GM18502 (cell line): ENCODE data around the gene TMEM185B.

Source experiments
- ATAC-seq: cut with Tn5 transposase; IDR thresholded peaks from one replicate; pipeline ENCODE4 v1.9.1; 2021; ENCODE audit warnings: mild to moderate bottlenecking; ENCODE audit not compliant: unreplicated experiment, poor library complexity

Gene TMEM185B

DNA sequence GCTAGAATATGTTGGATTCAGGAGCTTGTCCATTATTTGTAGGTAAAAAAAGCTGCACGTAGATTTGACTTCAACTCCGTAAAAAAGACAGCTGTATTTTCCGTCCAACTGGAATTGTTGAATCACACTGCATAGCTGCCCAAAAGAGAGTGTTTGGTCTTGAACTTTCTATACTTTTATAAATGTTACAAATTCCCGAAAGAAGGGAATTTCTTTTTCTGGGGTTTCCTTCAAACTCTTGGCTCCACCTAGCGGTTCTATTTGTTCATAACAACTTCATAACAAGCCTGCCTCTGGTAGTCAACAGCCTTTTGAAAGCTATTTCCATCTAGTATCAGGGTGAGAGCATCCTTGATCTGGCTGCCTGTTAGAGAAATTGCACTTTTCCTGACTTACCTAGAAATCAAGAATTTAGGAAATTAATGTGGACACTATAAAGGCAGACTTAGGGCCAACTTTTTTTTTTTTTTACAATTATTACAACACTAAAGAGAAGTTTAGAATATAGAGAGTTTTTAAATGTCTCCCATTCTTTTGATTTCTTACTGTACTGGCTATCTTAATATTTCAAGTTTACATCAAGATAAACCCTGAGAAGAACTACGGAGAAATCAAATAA, 48.1 kb downstream of the TMEM185B start:
- no peak for ATAC-seq
